ENCODE measurements around the gene SLC9A8. TPM values are rescaled to one million over a fixed set of nuclear protein-coding genes. Genes with fewer than 3 reads are reported as not detected.

The SLC9A8 gene
- total and polyA plus RNA-seq, 9 of the 15 experiments (the other 6 are each of a cell fraction or from before 2014, with no cell fraction given) = 0.56 to 9.7 (median 5.0) TPM

DNA sequence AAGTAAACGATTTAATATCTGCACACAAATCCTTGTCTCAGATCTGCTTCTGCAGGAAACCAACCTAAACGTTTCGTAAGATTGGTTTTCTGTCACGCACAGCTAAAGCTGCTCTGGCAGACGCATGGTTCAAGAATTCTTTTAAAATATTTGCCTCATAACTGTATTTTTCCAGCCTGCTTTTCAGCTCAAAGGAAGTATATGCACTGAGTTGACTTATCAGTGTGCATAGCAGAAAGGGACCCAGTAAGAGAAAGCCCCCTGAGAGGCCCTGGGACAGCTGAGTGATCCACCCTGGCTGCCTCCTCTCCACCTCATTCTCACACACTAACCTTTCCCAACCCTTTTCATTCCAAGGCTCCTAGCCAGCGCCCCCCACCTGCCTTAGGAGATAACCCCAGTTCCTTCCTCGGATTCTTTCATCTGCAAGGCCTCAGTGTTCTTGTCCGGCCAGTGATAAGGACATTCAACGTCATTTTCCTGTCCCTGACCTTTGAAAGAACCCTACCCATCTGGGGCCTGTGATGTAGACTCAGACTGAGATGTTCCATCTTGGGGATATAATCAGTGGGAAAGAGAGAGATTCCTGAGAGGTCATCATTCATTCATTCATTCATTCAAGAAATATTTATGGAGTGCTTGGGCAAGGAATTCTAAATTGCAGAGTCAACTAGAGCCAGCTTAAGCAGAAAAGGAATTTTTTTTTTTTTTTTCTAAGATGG lies 22.4 kb upstream of the SLC9A8 start (continued):
- TF ChIP-seq, protein P1, sequence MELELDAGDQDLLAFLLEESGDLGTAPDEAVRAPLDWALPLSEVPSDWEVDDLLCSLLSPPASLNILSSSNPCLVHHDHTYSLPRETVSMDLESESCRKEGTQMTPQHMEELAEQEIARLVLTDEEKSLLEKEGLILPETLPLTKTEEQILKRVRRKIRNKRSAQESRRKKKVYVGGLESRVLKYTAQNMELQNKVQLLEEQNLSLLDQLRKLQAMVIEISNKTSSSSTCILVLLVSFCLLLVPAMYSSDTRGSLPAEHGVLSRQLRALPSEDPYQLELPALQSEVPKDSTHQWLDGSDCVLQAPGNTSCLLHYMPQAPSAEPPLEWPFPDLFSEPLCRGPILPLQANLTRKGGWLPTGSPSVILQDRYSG (tag; conservative IDR thresholded peaks at IDR 0.05; ENCODE audit: low read depth) = peak; percentile 70; the same call in 1 of the 2 replicates
- TF ChIP-seq ZZZ3 (IDR thresholded peaks at IDR 0.05) (no peak), ETV1 (tag; conservative IDR thresholded peaks at IDR 0.05; ENCODE audit: low read depth) (peak; percentile 91), HLTF (IDR thresholded peaks at IDR 0.05) (peak; percentile 94), MEF2D (tag; conservative IDR thresholded peaks at IDR 0.05; ENCODE audit: low read depth) (0 out of 2 replicates have a peak, but pooled peaks have one; percentile 44), DPF2 (IDR thresholded peaks at IDR 0.05) (peak; percentile 97), ILK (tag; IDR thresholded peaks at IDR 0.05; ENCODE audit: borderline replicate concordance, low read depth) (no peak), PTBP1 (IDR thresholded peaks at IDR 0.05; ENCODE audit: low read depth, low read length) (no peak), BRF1 (IDR thresholded peaks at IDR 0.05; ENCODE audit: borderline replicate concordance, extremely low read depth, insufficient read length) (no peak), ELF2 (CRISPR knock-in tag; IDR thresholded peaks at IDR 0.05) (no peak), MYC (IDR thresholded peaks at IDR 0.05; ENCODE audit: low read depth, low read length) (no peak; the same call in 1 of the 2 replicates), MYC (CRISPR knock-in tag; IDR thresholded peaks at IDR 0.05; ENCODE audit: borderline replicate concordance, low read depth) (no peak)
- TF ChIP-seq, protein P2, sequence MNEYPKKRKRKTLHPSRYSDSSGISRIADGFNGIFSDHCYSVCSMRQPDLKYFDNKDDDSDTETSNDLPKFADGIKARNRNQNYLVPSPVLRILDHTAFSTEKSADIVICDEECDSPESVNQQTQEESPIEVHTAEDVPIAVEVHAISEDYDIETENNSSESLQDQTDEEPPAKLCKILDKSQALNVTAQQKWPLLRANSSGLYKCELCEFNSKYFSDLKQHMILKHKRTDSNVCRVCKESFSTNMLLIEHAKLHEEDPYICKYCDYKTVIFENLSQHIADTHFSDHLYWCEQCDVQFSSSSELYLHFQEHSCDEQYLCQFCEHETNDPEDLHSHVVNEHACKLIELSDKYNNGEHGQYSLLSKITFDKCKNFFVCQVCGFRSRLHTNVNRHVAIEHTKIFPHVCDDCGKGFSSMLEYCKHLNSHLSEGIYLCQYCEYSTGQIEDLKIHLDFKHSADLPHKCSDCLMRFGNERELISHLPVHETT (CRISPR knock-in tag; conservative IDR thresholded peaks at IDR 0.05 in 1 of 2, IDR thresholded peaks at IDR 0.05 in 1 of 2) = peak in 1 of 2 experiments; percentile 60; a peak in 1 of 4 replicates
- TF ChIP-seq, protein P3, sequence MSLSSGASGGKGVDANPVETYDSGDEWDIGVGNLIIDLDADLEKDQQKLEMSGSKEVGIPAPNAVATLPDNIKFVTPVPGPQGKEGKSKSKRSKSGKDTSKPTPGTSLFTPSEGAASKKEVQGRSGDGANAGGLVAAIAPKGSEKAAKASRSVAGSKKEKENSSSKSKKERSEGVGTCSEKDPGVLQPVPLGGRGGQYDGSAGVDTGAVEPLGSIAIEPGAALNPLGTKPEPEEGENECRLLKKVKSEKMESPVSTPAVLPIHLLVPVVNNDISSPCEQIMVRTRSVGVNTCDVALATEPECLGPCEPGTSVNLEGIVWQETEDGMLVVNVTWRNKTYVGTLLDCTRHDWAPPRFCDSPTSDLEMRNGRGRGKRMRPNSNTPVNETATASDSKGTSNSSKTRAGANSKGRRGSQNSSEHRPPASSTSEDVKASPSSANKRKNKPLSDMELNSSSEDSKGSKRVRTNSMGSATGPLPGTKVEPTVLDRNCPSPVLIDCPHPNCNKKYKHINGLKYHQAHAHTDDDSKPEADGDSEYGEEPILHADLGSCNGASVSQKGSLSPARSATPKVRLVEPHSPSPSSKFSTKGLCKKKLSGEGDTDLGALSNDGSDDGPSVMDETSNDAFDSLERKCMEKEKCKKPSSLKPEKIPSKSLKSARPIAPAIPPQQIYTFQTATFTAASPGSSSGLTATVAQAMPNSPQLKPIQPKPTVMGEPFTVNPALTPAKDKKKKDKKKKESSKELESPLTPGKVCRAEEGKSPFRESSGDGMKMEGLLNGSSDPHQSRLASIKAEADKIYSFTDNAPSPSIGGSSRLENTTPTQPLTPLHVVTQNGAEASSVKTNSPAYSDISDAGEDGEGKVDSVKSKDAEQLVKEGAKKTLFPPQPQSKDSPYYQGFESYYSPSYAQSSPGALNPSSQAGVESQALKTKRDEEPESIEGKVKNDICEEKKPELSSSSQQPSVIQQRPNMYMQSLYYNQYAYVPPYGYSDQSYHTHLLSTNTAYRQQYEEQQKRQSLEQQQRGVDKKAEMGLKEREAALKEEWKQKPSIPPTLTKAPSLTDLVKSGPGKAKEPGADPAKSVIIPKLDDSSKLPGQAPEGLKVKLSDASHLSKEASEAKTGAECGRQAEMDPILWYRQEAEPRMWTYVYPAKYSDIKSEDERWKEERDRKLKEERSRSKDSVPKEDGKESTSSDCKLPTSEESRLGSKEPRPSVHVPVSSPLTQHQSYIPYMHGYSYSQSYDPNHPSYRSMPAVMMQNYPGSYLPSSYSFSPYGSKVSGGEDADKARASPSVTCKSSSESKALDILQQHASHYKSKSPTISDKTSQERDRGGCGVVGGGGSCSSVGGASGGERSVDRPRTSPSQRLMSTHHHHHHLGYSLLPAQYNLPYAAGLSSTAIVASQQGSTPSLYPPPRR (CRISPR knock-in tag; IDR thresholded peaks at IDR 0.05; ENCODE audit: borderline replicate concordance) = no peak
- TF ChIP-seq, protein P4, sequence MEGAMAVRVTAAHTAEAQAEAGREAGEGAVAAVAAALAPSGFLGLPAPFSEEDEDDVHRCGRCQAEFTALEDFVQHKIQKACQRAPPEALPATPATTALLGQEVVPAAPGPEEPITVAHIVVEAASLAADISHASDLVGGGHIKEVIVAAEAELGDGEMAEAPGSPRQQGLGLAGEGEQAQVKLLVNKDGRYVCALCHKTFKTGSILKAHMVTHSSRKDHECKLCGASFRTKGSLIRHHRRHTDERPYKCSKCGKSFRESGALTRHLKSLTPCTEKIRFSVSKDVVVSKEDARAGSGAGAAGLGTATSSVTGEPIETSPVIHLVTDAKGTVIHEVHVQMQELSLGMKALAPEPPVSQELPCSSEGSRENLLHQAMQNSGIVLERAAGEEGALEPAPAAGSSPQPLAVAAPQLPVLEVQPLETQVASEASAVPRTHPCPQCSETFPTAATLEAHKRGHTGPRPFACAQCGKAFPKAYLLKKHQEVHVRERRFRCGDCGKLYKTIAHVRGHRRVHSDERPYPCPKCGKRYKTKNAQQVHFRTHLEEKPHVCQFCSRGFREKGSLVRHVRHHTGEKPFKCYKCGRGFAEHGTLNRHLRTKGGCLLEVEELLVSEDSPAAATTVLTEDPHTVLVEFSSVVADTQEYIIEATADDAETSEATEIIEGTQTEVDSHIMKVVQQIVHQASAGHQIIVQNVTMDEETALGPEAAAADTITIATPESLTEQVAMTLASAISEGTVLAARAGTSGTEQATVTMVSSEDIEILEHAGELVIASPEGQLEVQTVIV (CRISPR knock-in tag; IDR thresholded peaks at IDR 0.05; ENCODE audit: borderline replicate concordance) = no peak

All from K562 (cell line).